Natural killer cell (primary cell): ENCODE data around the gene PRIMA1. TPM values are rescaled to one million over a fixed set of nuclear protein-coding genes. Genes with fewer than 3 reads are reported as not detected.

Source experiments
- ATAC-seq, 3 donors: fragments of 150-1000 bp in 2 of 3; fragments of 200-7000 bp in 1 of 3; cut with Tn5 transposase; 1 replicate in 1 of 3; 2 replicates in 2 of 3; pipeline ENCODE4 v1.10.0; 2021; ENCODE audit warnings: mild to moderate bottlenecking in 2 of 3, moderate library complexity in 2 of 3
- DNase-seq, 2 donors: peaks; one replicate each; pipeline versions ENCODE4 v3.0.0 to v3.0.0-alpha.2; 2013 to 2021; ENCODE audit warnings: mixed read lengths in 1 of 2
- H3K27ac ChIP-seq: one replicate; pipeline ENCODE4 v1.5.1; 2013; ENCODE audit warnings: mild to moderate bottlenecking, low read length
- H3K27me3 ChIP-seq: one replicate; pipeline ENCODE4 v1.6.1; 2013; ENCODE audit warnings: low read length; ENCODE audit not compliant: control insufficient read depth, insufficient read depth
- H3K36me3 ChIP-seq: one replicate; pipeline ENCODE4 v1.6.1; 2013; ENCODE audit warnings: low read length; ENCODE audit not compliant: control insufficient read depth, insufficient read depth
- H3K4me1 ChIP-seq: one replicate; pipeline ENCODE4 v1.6.1; 2013; ENCODE audit warnings: low read length; ENCODE audit not compliant: control insufficient read depth, insufficient read depth
- H3K4me3 ChIP-seq: one replicate; pipeline ENCODE4 v1.5.1; 2013; ENCODE audit warnings: low read length
- H3K9me3 ChIP-seq: one replicate; pipeline ENCODE4 v1.6.1; 2013; ENCODE audit warnings: low read length; ENCODE audit not compliant: control insufficient read depth, insufficient read depth
- H3K27ac Mint-ChIP-seq, 2 donors: one replicate each; pipeline ENCODE4 v1.8.0; 2022; ENCODE audit warnings: mild to moderate bottlenecking in 2 of 2, mixed read lengths in 2 of 2, moderate library complexity in 1 of 2
- H3K27me3 Mint-ChIP-seq, 2 donors: one replicate each; pipeline ENCODE4 v1.8.0; 2022; ENCODE audit warnings: low read depth in 2 of 2, mixed read lengths in 2 of 2
- H3K36me3 Mint-ChIP-seq: one replicate; pipeline ENCODE4 v1.8.0; 2022; ENCODE audit warnings: mixed read lengths
- H3K4me1 Mint-ChIP-seq, 2 donors: one replicate each; pipeline ENCODE4 v1.8.0; 2022; ENCODE audit warnings: mixed read lengths in 2 of 2
- H3K4me3 Mint-ChIP-seq: one replicate; pipeline ENCODE4 v1.8.0; 2022; ENCODE audit warnings: mild to moderate bottlenecking, moderate library complexity, mixed read lengths
- H3K9me3 Mint-ChIP-seq, 2 donors: one replicate each; pipeline ENCODE4 v1.8.0; 2022; ENCODE audit warnings: mixed read lengths in 2 of 2
- CTCF ChIP-seq: fragments of 200-600 bp; IDR thresholded peaks from one replicate; pipeline ENCODE4 v1.8.0; 2022; ENCODE audit warnings: antibody characterized with exemption
- WGBS: methylation state at CpG from one replicate; pipeline ENCODE4 v1.1.7; 2013; ENCODE audit warnings: missing lambda C conversion rate; ENCODE audit not compliant: insufficient coverage; 5-methylcytosine and 5-hydroxymethylcytosine counted together
- intact Hi-C: fragments of 100-400 bp; cut with micrococcal nuclease; formaldehyde crosslinking; loops from one replicate; pipeline ENCODE4 v1.14.2; 2022
- total RNA-seq, 4 donors: library from RNA; stranded (reverse); fragments of 120-200 nt in 1 of 4; gene quantifications; one replicate each; pipeline versions ENCODE4 v1.2.3 to v1.2.4, GENCODE V29; 2013 to 2022

PRIMA1 gene
- total RNA-seq, 3 donors from 2014 or later (not counting 1 experiment from before 2014, with no cell fraction given) = not detected

- H3K4me1 ChIP-seq = no peaks in the 10 kb centered on the region
- intact Hi-C loops = no loop called here
- 74% methylated on average over 7 of the region's 7 CpGs for WGBS
- H3K4me3 ChIP-seq = no peak overlapping the region
- ATAC-seq = no peak
- no peaks in the 10 kb centered on the region for H3K36me3 ChIP-seq
- Mint-ChIP-seq H3K4me3 (no peak overlapping the region), H3K36me3 (no peaks in the 10 kb centered on the region), H3K27ac (no peak overlapping the region), H3K4me1 (no peaks in the 10 kb centered on the region), H3K27me3 (peaks cover 2 to 7% of the 10 kb centered on the region in 2 donors), H3K9me3 (no peaks in the 10 kb centered on the region)
- no peak overlapping the region for H3K27ac ChIP-seq
- no peak for DNase-seq
- no peak for TF ChIP-seq CTCF
- H3K27me3 ChIP-seq = no peaks in the 10 kb centered on the region
- H3K9me3 ChIP-seq = no peaks in the 10 kb centered on the region
Observed at GRCh38 chr14:93714605-93715004, 73.7 kb downstream of the PRIMA1 start.

- no peak overlapping the region for H3K4me3 ChIP-seq
- H3K27ac ChIP-seq = no peak overlapping the region
- no peak for ATAC-seq
- DNase-seq = no peak
- H3K9me3 ChIP-seq = no peaks in the 10 kb centered on the region
- H3K27ac Mint-ChIP-seq = no peak overlapping the region
- H3K27me3 Mint-ChIP-seq = peaks cover 2 to 7% of the 10 kb centered on the region in 2 donors
- intact Hi-C loops = no loop called here
- H3K4me3 Mint-ChIP-seq = no peak overlapping the region
- TF ChIP-seq CTCF = no peak
- H3K36me3 ChIP-seq = no peaks in the 10 kb centered on the region
- H3K4me1 ChIP-seq = no peaks in the 10 kb centered on the region
- H3K27me3 ChIP-seq = no peaks in the 10 kb centered on the region
- WGBS = 72% methylated on average over 13 of the region's 13 CpGs
- no peaks in the 10 kb centered on the region for H3K36me3 Mint-ChIP-seq
- no peaks in the 10 kb centered on the region for H3K9me3 Mint-ChIP-seq
- H3K4me1 Mint-ChIP-seq = no peaks in the 10 kb centered on the region
Observed at GRCh38 chr14:93713726-93714405, 74.4 kb downstream of the PRIMA1 start.

DNA sequence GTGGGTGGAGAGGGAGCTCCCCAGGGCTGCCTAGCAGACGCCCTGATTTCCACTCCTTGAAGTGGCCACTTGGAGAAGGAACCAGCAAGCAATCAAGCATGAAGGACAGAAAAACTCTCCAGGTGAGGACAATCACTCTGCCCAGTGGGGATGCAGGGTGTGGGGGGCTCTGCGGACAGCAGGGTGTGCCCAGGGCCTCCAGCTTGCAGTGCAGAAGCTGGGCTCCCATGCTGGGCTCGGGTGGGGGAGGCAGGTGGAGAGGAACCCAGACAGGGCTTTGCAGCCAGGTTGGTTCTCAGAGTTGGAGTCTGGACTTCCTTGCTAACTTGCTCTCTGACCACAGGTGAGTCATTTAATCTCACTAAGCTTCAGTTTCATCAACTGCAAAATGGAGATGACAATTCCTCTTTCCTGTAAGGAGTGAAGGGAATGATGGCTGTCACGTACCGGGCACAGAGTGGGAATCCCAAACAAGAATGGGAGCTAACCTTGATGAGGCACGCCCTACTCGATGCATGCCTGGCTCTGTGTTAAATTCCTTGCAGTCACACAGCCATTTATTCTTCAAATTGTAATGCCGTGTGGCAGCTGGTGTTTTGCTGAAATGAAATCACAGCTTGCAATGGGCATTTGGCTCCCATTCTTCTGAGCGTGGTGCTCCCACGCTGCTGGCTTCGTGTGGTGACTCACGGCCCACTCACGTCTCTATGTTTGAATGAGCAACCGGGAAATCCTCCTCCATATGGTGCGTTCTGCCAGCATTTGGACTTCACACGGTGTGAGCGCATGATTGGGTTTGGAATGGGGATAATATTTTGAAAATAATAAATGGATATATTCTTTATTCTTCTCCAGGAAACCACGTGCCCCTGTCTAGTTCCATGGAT is 75.2 kb downstream of the PRIMA1 start:
- Histone ChIP-seq H3K27ac (no peak overlapping the region), H3K9me3 (no peaks in the 10 kb centered on the region), H3K27me3 (no peaks in the 10 kb centered on the region), H3K4me3 (no peak overlapping the region), H3K4me1 (no peaks in the 10 kb centered on the region), H3K36me3 (no peaks in the 10 kb centered on the region)
- 73% methylated on average over 16 of the region's 18 CpGs for WGBS
- intact Hi-C loops = no loop called here
- no peak overlapping the region for H3K4me3 Mint-ChIP-seq
- H3K4me1 Mint-ChIP-seq = no peaks in the 10 kb centered on the region
- TF ChIP-seq CTCF = no peak
- no peaks in the 10 kb centered on the region for H3K9me3 Mint-ChIP-seq
- no peak overlapping the region for H3K27ac Mint-ChIP-seq
- H3K27me3 Mint-ChIP-seq = peaks cover 2 to 7% of the 10 kb centered on the region in 2 donors
- no peak for ATAC-seq
- DNase-seq = no peak
- no peaks in the 10 kb centered on the region for H3K36me3 Mint-ChIP-seq
